ENCODE data around the gene DST.
"Not testable (repeated sequence)": the region's sequence is repeated elsewhere in the genome, so short reads cannot be mapped to it uniquely, and the experiment has no call there.

Gene DST

DNA sequence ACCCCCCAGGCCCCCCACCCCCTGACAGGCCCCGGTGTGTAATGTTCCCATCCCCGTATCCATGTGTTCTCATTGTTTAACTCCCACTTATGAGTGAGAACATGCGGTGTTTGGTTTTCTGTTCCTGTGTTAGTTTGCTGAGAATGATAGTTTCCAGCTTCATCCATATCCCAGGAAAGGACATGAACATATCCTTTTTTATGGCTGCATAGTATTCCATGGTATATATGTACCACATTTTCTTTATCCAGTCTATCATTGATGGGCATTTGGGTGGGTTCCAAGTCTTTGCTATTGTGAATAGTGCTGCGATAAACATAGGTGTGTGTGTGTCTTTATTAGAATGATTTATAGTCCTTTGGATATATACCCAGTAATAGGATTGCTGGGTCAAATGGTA lies 80.0 kb downstream of the DST start:
- not testable (repeated sequence) for DNase-seq

DNA sequence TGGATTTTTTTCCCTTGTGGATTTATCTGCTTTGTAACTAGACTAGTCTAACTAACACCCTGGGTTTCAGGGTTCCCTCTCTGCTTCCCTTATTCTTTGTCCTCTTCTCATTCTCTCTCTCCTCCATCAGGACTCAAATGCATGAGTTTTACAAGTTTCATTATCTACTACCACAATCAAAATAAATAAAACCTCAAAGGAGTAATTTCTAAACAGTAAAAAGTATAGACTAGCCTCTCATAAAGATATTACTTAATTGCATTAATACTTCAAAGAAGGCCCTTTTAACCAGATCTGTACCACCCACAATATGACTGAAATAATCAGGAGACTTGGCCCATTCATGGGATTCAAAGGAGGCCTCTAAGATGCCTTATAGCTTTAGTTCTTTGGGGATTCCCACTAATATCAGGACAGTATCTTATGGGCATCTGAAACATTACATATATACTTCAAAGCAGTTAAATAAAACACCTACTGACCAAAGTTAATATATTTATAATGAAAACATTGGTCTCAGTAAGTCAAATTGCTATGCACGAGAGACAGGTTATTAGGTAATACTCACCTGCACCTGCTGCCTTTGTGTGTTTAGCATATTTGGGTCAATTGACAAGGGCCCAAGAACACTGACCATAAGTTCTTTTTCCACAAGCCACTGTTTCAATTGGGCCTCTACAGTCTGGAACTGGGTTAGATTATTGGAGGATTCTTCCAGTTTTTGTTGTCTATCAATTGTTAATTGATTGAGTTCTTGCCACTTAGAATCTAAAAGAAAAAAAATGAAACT lies 85.7 kb downstream of the DST start:
- DNase-seq, result no peak

DNA sequence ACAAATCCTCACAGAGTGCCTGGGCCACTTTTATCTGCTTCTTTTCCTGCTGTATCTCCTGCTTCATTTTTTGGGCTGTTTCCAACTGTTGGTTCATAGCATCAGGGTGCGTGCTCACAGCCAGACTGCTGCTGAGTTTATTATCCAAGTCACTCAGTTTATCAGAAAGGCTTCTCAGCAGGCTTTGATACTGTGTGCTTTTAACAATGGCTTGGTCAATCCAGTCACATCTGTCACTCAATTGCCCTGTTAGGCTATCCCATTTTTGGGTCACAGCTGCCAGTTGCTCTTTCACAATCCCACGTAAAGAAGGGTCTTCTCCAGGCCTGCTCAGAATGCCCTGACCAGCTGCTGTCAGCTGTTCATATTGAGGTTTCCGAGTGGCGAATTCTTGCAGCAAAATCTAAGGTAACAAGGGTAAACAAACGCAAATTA lies 87.2 kb downstream of the DST start:
- DNase-seq, result peak; percentile 84

DNA sequence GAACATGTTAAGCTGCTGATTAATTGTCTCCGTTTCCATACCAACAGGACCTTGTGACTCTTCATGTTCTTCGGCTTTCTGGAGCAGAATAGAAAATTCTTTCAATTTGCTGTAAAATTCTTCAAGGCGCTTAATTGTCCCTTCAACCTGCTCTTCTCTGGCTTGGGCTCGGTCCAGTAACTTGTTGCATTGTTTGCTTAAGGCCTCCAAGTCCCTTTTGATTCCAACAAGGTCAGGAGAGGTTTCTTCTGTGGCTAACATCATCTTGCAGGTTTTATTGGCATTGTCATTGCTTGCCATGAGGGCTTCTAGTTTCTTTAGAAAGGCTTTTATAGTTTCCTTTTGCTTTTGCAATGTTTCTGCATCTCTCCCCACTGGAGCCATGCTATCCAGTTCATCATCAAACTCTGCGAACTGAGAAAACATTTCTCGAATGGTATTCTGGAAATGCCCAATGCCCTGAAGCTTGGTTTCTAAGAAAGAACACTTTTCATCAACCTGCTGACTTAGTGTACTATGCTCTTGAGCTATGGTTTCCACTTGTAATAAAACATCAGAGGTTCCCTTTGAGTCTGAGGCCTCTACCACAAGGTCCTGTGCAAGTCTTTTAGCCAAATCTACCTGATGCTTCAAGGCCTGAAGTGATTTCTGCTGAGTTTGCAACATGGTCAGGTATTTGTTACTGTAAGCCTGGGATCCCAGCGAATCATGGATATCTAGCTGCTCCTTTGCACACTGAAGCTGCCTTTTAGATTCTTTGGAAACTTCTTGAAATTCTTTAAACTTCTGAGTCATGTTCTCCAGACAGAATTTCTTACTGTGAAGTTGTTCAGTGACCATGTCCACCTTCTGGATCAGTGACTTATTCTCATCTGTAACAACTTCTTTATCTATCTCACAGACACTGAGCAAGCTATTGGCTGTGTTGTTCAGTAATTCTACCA lies 90.2 kb downstream of the DST start:
- no peak for DNase-seq

DNA sequence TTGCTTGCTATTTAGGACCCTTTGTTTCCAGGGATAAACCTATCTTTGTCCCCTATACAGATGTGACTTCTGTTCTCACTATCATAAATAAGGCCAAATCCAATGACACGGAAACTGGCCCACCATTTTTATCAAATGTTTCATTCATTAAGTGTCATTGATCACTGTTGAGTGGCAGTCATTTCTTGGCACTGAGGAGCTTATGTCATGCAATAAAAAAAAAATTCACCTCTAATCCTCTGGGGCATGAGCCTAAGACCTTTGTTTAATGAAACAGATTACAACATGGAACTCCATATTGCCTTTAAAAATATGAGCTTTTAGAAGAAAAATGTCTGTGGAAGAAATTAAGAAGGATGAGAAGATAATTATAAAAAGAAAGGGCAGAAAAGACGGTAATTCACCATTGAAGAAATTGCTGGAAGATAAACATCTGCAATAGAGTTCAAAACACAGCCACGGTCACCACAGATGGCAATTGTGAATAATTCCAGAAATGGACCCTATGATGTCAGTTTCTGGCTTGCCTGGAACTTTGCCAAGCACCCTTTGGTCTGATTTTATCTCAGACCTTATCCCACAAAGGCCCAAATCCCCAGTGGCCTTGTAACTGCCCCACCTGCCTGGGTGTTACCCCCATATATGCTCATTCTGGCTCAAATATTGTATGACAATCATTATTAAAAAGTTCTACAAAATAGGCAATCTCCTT lies 91.1 kb downstream of the DST start:
- no peak for DNase-seq

DNA sequence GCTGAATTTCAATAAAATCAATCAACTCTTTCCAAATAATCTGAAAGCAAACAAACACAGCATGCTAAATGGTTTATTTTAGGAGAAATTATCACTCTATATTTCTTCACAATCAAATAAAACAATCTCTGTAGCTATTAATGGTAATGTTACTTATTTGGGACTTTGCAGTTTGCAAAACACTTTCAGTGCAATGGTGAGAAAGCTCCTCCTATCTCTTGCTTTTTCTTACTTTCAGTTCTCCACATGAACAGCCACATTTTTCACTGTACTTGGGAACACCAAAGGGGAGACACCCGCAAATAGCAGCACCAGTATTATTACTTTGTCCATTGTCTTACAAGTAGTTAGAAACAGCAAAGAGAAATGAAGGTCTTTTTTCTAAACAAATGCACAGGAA lies 92.4 kb downstream of the DST start:
- DNase-seq, result no peak

DNA sequence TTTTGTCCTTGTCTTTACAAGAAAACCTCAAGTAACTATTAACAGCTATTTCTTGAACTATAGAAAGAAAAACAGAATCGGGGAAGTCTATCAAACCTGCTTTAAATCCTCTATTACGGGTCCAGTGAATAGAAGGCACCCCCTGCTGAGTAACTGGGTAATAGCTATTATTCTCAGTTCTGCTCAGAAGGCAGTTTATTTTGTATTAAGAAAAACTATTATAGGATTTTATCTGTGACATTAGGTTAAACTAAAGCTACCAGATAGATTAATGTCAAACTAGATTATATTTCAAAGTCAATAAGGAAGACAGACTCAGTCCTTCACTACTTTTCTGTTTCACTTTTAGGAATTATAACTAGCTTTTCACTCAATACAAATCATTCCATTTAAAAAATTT lies 93.7 kb downstream of the DST start:
- DNase-seq, result no peak

DNA sequence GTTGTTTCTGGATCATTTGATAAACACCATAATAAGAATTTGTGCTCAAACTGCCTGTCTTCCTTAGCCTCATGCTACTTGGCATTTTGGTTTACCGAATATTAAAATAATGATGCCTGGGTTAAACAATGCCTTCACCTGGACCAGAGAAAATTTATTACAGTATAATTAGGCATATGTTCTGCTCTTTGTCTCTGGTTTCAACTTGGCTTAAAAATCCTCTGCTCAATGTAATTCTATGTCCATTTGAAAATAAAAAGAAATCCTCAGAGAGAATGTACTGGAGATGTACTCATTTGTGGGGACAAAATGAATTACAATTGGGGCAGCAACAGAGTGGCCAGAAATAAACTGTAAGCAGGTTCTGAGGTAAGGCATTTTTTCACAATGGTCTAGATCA lies 95.0 kb downstream of the DST start:
- DNase-seq, result no peak

DNA sequence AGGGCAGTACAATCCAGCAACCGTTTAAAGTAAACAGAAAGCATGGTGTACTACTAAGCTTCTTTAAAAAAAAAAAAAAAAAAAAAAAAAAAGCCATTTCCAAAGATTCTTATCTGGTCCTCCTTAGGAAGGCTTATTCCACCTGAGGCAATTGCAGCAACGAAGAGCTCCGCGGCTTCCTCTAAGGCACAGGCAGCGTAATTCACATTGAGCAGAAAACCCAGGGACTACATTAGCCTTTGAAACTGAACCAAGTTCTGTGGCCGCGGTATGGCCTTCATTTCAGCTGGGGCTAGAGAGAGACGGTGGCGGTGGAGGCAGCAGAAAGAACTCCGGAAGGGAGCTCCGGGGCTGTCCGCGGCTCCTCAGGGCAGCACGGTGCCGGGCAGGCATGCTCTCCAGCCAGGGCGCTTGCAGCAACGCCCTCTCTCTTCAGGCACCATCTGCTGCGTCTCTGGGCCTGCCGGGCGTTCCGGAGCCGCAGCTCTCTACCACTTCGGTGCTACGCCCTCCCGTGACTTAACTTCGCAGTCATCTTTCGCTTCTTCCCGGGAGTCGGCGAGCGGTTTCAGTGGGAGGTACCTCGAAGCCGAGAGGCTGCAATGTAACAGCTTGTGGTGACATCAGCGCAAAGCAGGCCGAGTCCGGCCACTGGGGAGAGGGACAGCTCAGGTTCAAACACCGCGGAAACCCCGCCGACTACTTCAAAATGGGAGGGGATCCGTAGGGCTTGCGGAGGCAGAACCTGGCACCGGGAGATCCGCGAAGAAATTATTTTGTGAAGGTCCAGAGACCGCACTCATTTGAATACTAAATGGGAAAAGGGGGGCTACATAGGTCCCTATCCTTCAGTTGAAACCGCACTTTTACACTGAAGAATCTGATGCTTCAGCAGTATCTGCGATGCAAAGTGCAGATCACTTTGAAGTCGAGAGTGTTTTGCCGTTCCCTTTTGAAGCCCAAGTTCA lies 100.0 kb downstream of the DST start:
- DNase-seq, result peak; percentile 93

DNA sequence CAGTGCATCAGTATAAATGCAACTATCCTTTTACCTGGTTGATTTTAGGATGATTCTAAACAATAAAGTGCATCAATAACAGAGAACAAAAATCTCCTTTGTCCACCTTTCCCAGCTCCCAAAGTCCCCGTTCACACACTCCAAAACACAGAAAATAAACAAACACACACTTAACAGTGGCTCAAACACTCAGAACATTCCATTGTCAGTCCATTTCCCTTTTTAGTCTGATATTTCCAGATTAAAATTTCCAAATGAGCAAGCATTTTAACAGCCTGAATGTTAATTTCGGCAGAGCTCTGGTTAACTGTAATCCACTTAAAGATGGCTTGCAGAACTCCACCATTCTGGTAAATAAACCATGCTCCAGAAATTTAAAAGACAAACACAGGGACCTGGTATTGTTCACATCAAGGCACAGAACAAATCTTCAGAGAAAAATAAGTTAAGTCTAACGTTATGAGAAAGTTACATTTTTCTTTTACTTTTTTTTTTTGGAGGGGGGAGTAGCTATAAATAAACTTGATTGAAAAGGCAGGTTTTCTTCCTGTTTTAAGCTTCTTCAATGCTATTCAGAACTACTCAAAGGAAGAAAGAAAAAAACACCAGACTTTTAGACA lies 100.8 kb downstream of the DST start:
- no peak for DNase-seq

DNA sequence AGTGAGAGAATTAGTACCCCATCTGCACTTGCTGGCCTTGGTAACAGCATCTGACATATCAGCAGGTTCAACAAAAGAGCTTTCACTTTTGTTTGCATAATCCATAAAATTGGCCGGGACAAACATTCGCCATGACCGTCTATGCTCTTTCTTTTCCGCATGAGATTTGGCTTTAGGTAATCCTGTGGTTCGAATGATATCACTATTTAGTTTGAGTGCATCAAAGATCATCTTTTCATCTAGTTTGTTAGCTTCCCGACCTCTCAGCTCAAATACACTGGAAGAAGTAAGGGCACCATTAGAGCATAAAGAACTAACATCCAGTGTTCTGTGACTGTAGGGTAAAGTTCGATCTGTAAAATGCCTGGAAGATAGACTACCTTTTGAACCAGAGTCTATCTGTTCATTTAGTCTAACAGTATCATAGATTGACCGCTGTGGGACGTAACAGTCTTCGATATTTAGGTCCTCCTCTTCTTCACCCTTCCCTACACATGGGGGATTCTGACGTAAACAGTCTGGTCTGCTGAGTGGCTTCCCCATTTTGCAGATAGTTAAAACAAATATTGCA lies 101.6 kb downstream of the DST start:
- DNase-seq, result peak; percentile 35

DNA sequence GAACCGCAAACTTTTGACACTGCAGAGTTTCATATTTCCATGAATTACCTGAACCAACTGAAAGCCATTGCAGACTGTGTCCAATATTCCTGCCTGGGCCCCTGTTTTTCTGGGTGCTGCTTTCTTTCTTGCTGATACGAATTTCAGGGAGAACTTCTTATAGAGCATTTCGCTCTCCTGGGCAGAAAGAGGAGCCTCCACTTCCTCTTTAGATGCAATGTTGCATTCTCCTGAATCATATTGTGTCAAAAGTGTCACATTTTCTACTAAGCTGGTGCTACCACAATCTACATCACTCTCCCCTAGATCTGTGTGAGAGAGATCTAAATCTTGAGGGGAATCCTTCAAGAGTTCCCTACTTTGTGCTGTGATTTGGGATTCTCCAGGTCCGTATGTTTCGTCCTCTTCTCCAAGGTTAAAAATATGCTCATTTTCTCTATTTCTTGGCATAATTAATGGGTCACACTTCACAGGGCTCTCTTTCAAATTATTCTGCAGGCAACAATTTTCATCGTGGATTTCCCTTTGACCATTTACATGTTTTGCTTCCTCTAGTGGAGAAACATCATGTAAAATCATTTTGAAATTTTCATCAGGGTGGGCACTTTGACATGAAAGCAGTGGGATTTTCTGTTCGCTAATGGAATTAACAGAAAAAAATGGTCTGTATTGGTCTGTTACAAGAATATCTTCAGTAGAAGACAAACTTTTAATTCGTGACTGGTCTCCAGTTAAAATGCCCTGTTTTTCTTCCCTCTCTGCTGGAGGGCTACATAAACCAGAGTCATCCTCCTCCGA lies 102.3 kb downstream of the DST start:
- no peak for DNase-seq

DNA sequence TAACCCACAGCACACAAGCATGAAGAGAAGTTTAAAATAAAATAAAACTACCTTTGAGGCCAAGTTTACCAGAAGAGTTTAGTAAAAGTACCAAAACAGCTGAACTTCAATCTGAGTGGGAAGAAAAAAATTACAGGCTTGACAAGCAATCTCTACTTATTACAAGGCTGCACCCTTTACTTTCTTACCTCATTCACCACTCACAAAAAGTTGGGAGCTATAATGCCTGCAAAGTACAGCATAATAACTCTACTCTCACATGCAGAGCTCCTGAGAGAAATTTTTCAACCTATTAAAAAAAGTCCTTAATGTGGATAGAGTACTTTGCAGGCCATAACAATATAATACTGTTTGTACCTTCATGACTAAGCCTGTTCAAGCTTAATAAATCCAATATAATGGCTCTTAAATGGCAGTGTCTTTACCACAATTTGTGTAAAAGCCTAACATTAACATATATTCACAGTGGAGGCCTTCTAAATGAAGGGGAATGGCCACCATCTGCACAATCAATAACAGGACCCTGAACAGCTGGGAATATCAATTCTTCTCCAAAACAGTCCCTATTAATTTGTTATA lies 103.1 kb downstream of the DST start:
- no peak for DNase-seq

DNA sequence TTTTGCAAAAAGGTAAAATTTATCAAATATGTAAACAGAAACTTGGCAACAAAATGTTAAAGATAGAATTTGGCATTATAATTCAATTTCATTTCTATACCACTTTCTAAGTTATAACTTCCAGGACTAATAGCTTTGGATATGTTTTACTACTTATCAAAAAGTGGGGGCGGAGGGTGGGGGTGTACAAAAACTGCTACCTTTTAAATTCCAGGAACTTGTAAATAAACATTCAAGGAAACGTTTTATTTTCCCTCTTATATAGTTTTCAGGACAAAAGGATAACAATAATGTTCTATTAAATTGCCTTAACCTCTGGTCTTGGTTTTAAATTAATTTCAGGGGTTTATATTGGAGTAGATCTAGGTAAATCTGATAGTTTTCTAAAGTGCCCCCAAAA lies 103.8 kb downstream of the DST start:
- DNase-seq, result no peak

DNA sequence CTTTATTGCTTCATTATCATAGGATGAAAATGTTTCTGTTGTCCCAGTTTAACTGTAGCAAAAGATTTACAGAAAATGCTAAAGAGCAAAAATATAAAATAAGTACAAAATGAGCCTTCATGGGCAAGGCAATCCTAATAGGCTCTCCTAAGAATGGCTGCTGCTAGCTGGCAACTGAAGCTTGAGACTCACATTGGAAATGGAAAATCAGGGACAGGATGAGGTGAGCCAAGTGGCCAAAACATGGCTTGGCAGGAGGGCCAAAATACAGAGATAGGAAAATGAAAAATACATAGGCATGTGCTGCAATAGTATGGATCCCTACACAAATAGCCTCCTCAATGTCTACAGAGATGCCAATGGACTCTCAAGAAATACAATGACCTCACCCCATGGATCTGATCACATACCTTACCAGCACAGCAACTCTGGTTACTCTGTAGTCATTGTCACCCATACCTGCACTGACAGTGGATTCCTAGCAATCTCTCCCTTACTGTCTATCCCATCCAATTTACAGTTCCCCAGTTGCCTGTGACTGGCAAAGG lies 105.4 kb downstream of the DST start:
- no peak for DNase-seq

DNA sequence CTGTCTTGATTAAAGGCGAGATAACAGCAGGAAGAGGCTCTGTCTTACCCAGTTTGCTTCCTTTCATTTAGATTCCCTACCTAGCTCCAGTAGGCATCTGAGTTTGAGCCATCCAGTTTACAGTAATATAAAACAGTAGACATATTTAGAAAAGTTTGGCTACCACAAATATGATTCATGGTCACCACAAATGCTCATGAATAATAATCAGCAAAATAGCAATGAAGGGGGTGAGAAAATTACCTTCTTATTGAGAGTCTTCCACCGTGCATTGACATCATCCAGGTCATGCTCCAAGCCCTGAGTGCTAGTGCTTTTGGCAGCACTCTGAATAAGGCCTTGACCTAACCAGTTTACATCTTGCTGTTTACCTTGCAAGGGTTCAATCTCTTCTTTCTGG lies 106.2 kb downstream of the DST start:
- no peak for DNase-seq

DNA sequence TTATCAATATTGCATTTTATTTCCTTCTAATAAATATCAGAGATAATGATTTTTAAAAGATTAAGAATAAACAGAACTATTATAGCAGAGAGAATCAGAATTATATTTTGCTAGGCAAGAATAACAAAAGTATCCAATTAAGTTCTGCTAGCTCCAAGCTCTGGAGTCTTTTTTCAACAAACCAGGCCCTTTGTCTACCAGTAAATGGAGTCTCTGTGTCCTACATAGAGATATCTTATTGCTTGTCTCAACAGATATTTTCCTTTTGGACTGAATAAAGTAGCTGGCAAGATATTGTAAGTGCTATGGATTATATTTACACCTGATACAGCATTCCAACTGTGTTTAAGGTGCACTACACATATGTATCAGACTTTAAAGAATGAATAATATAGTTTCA lies 107.1 kb downstream of the DST start:
- DNase-seq, result no peak

DNA sequence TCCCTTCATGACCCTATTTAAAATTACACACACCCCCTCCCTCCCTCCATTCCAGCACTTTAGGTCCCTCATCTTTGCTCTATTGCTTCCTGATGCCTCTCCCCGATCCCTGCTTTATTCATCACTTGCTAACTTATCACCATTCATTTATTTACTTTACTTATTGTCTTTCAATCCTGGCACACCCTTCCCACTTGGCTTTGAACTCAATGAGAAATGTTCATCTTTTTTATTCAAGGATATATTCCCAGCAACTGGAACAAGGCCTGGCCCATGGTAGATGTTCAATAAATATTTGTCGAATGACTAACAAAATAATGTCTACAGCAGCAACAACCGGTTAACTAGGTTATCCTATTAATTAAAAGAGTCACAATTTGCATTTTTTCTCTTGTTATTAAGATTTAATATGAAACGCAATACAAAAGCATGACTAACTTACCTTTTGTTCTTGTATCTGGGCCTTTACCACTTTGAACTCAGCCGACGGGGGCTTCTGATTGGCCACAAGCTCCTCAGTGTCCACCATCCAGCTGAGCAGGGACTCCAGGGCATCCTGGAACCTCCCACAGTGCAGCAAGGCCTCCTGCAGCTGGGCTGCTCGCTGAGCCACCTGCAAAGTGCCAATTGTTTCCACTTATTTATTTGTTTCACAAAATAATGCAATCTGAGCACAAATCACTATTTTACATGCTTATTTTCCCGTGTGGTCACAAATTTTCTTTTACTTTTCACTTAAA lies 107.8 kb downstream of the DST start:
- DNase-seq, result no peak
